Umbilical cord (tissue), 2 donors: ENCODE results near the gene CKB. TPM values are rescaled to one million over a fixed set of nuclear protein-coding genes. Genes with fewer than 3 reads are reported as not detected.
"Not testable (repeated sequence)": the region's sequence is repeated elsewhere in the genome, so short reads cannot be mapped to it uniquely, and the experiment has no call there.

Source experiments
- DNase-seq: peaks from one replicate; pipeline ENCODE4 v3.0.0-alpha.2; 2015; ENCODE audit warnings: low spot score
- total RNA-seq: library from RNA; depleted of rRNA; stranded (reverse); fragments of >200 nt; gene quantifications from one replicate; pipeline ENCODE4 v1.2.3, GENCODE V29; 2014; ENCODE audit warnings: low replicate concordance; ENCODE audit not compliant: insufficient read depth

Gene CKB
- total RNA-seq, 1 donor from 2014 or later, result 239 TPM

DNA sequence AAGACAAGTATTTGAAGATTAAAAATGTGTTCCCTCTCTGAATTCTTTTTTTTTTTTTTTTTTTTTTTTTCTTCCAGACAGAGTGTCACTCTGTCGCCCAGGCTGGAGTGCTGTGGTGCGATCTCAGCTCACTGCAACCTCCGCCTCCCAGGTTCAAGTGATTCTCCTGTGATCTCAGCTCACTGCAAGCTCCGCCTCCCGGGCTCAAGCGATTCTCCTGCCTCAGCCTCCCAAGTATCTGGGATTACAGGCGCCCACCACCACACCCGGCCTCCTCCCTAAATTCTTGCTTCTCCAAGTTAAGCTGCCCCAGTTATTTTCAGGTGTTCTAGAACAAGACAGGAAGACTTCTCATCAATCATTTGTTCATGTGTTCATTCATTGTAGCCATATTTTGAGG is 10.4 kb downstream of the CKB start:
- DNase-seq, result not testable (repeated sequence)

DNA sequence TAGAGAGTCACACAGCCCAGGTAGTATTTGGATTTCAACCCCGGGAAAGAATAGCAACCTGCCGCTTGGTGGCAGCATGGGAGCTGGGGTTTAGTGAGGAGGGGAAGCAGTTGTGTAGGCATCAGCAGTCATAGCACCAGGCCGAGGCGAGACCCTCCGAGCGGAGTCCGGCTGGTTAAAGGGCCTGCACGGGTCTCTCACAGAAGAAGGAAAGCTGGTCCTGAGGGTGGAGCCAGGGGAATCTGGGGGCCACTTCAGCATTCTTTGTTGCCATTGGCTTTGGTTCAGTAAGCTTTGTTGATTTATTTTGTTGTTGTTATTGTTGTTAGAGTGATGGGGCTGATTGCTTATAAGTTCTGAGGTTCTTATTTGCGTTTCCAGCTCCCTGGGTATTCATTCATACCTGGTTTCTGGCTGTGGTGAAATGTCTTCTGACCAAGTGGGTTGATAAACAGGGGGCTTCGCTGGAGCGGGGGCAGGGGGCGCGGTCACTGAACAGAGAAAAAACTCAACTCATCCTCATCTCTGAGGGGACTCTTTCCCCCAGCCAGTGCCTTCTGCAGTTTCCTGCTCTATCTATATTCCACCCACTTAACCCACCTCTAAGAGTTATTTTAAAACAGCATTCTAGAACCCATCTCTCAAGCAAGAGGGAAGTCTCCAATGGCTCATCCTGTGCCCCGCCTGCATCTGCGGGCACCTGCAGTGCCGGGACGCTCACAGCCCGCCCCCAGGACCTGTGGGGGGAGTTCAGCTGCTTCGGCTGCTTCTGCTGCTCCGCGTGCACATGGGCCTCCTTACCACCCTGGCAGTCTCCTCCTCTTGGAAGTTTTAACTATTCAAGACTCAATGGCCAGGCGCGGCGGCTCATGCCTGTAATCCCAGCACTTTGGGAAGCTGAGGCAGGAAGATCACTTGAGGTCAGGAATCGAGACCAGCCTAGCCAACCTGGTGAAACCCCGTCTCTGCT is 11.6 kb downstream of the CKB start:
- no peak for DNase-seq

DNA sequence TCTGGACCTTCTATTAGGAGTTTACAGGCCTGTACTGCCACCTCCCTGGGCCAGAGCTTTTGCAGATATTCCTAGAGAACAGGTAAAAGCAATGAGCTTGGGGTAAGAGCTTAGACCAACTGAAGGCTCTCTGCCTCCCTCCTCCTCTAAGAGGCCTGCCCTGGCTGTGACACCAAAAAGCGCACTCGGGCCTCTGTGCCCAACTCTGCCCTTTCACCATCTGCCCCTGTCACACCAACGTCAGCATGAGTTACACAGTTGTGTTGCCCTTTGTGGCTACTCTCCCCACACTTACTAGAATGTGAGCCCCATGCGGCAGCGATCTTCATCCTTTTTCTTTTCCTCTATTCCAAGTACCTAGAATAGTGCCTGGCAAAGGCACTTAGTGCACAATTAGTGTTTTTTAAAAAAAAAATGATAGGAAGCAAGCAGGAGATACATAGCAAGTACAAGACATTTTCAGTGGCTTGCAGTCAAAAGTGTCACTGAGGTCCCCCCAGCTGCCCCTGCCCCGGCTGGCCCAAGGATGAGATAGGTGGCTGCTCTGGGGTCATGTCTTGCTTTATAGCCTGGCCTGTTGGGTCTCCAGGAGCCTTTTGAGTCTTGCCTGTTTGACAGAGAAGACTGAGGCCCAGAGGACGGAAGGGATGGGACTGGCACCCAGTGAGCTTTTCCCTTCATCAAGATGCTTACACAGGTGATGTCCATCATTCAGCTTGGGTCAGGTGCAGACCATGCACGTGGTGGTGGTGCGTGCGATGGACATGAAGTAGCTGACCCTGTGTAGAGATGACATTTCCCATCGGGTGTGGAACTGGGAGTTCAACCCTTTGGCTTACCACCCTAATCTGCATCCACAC is 12.5 kb downstream of the CKB start:
- no peak for DNase-seq

DNA sequence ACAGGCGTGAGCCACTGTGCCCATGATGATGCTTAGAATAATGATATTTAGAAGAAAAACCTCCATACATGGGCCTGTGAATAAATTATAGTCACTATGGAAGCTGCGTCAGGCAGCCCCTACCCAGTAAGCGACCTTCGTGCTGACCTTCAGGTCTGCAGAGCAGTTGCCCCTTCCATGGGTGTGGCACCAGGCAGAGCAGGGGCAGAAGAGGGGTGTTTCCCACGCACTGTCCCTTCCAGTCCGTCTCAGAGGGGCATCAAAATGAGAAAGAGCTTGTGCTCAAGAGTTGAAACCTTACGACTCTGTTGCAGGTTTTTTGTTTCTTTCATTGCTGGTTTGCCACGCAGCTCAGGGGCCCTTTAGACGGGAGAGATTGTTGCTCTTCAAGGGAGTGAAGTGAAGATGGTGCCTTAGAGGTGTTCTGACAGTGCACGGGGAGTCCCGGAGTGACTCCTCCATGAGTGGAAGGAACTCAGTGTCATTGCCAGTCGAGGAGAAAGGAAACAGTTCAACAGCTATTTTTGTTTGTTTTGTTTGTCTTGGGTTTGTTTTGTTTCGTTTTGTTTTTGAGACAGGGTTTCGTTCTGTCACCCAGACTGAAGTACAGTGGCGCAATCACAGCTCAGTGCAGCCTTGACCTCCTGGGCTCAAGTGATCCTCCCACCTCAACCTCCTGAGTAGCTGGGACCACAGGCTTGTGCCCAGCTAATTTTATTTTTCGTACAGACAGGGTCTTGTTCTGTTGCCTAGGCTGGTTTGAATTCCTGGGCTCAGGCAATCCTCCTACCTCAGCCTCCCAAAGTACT is 13.9 kb downstream of the CKB start:
- no peak for DNase-seq

DNA sequence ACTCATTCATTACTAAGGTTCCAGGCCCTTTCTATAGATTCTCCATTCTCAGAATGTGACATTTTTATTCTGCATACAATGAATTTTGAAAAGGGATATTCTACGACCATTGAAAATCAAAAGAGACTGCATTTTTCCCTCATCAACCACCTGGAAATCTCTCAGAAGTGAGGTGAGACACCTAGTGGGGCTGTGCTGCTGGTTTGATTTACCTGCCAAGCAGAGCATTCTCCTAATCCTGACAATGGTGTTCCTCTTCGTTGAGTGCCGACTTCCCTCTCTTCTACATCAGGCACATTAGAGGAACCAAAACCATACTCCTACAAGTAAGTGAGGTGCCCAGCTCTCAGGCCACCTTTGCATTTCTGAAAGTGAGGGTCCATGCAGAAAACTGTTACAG is 14.9 kb downstream of the CKB start:
- no peak for DNase-seq

DNA sequence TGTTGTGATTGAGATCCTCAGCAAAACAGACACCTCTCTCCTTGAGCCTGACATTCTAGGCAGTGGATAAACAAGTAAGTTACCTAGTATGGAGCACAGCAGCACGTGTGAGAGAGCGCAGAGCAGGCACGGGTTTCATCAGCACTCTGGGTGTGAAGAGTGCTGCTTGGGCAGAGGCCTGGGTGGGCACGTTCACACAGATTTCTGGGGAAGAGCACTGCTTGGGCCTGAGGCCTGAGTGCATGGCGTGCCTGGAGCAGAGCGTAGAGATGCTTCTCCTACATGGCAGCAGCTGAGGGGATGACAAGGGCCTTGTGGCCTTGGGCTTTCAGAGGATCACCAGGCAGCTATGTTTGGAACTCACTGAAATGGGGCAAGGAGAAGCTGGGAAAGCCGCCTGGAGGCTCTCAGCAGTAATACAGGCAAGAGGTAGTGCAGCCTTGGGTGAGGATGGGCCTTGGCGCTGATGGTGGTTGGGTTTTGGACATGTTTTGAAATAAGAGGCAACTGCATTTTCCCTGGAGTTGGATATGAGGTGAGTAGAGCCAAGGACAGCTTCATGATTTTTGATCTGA is 17.6 kb downstream of the CKB start:
- no peak for DNase-seq

DNA sequence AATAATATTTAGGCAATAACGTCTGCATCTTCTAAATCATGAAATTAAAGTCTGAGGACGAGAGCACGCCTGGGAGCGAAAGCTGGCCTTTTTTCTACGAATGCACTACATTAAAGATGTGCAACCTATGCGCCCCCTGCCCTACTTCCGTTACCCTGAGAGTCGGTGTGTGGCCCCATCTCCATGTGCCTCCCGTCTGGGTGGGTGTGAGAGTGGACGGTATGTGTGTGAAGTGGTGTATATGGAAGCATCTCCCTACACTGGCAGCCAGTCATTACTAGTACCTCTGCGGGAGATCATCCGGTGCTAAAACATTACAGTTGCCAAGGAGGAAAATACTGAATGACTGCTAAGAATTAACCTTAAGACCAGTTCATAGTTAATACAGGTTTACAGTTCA is 19.3 kb downstream of the CKB start:
- DNase-seq, result no peak

DNA sequence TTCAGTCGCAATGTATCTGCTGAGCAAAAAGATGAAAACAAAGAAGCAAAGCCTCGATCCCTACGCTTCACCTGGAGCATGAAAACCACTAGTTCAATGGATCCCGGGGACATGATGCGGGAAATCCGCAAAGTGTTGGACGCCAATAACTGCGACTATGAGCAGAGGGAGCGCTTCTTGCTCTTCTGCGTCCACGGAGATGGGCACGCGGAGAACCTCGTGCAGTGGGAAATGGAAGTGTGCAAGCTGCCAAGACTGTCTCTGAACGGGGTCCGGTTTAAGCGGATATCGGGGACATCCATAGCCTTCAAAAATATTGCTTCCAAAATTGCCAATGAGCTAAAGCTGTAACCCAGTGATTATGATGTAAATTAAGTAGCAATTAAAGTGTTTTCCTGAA is 19.8 kb downstream of the CKB start:
- DNase-seq, result no peak

DNA sequence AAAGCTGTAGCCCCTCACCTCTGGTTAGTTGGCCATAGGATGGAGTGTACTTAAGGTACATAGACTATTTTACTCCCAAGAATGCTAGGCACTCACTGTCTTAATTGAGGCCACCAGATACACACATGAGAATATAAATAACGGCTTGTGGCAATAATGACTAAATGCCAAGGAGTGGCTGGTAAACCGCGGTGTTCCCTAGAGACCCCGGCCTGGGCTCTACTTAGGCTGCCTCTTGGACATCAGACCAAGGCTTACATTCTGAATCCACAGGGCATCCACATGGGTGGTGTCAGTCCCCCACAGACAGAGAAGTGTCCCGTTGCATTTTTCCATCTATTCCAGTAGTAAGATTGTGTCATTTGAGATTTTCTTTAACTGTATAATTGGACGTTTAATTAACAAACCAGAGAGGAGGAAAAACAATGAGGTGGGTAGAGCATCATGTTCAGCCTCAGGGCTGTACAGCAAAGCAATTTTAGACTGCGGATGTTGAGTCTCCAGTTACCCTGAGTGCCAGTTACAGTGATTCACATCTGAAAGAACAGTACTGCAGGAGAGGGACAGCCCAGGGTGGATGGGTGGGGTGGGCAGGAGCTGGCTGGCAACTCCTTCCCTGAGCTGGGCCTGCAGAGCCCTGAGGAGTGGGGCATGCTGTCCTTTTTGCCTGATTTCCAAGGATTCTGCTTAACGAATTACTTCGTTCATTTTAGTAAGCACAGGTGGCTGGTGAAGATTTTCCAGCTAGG is 20.5 kb downstream of the CKB start:
- DNase-seq, result no peak

DNA sequence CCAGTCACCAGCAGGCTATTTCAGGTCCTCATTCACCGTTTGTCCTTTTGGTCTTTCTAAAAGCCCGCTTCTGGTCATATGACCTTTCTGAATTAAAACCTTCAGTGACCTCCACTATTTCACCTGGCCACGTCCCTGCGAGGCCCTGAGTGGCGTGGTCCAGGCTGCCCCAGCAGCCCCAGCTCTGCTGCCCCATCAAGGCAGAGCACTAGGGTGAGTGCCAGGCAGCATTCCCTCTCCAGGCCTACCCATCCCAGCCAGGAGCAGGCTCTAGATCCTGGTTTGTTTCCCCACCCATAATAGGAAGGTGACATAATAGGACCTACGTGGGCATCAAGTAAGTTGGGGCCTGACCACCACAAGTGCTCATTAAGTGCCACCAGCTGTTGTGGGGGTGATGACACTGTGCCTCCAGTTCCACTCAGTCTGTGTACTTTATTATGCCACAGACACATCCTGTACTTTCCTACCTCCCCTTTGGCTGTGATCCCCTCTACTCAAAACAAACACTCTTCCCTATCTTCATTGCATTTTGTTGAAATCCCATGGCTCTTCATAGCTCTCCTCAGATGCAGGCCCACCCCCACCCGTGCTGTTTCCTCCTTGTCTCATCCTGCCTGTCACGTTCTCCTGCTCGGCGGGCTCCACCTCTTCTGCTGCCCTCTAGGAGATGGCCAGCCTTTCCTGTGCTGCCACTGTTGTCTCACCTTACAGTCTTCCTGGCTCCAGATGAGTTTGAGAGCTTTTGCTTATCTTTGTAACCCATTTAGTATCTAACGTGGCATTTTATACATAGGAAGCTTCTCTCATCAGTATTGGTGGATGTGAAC is 21.4 kb downstream of the CKB start:
- DNase-seq, result no peak

DNA sequence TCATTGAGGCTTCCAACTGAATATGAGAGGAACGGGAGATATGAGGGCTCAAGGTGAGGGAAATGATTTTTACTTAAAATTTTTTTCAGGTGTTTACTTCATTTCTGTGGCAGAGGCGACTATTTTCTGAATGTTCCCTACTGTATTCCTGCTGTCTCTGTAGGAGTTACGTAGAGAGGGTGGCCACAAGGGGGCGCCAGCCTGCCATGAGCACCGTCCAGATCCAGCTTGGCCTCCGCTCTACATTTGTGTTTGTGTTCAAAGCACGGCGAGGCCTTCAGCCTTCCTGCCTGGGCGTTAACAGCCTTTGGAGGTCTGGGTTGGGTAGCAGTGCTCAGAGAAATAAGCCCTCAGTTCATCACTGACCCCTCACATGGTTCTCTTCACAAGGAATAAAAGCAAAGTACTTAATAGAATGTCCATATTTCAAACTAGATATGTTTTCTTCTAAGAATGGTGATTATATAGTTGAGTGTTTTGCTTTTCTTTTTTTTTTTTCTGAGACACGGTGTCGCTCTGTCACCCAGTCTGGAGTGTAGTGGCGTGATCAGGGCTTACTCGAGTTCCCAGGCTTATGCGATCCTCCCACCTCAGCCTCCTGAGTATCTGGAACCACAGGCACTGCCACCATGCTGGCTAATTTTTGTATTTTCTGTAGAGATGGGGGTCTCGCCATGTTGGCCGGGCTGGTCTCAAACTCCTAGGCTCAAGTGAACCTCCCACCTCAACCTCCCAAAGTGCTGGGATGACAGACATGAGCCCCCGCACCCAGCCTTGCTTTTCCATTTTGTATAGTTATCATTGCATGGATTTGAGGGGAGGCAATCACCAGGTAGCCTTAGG is 22.3 kb downstream of the CKB start:
- DNase-seq, result peak; percentile 88

DNA sequence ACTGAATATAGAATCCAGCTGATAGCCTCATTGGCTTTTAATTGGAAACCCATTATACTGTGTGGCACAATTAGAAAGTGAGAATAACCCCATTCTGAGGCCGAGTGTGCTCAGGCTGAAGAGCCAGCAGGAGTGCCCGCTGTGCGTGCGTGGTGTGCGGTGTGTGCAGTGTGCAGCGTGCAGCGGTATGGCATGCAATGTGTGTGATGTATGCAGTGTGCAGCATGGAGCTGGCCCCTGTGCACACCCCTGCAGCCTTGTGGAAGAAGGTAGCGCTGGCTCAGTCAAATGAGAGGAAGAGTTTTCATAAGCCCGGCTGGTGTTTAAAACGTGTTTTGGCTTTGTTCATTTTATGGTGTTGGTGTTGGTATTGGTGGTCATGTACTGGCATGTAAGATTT is 22.9 kb downstream of the CKB start:
- no peak for DNase-seq

DNA sequence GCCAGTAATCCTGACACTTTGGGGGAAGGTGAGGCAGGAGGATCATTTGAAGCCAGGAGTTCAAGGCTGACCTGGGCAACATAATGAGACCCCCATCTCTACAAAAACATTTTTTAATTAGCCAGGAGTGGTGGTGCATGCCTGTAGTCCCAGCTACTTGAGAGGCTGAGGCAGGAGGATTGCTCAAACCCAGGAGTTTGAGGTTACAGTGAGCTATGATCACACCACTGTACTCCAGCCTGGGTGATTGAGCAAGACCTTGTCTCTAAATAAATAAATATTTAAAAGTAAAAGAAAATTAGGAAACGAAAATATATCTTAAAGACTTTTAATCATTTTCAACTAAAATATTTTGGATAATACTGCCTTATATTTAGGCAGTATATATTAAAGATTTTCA is 25.9 kb downstream of the CKB start:
- DNase-seq, result no peak

DNA sequence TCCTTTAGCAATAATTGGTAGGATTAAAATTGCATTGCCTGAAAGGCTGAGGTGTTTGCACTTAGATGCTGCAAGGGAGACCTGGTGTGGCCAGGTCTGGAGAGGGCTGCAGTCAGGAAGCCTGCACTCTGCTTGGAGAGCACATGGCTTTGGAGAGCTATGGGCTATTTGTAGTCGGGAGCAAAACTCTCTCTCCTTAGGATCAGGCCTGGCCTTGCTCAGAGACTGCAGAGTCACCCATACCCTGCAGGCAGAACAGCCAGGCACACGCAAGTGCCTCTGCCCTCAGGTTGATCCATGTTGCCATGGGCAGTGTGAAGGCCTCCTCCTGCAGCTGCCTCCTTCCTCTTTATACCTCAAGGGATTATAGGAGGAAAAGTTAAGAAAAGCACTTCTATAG is 26.8 kb downstream of the CKB start:
- no peak for DNase-seq

DNA sequence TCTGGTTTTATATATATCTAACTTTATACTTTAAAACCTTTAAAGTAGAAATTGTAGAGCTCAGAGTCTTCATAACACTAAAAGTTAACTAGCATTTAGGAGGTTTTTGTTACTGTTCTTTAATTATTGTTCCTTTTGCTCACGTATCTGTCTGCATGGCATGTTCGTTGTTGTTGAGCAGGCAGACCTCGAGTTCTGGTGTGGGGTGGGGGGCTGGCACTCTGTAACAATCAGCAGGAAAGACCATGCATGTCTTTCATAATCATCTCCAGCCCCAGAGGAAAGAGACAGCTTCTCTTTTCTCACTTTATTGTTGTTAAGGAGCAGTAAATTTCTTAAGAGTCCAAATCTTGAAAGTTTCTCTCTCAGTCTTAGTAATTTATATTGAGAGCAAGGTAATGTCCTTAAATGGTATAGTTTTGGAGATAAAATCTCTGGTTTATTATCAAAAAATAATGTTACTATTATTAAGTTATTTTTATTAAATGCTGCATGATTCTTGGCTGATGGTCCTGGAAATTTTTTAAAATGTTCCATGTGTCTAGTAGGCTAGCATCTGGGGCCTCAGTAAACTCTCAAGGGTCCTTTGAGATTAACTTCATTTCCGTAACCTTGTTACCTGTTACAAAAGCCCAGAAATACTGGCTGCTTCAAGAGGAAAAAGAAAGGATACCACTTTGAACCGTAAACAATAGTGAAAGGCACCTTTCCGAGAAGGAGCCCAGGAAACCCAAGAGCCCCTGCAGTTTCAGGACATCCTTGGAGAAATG is 30.3 kb downstream of the CKB start:
- DNase-seq, result no peak

DNA sequence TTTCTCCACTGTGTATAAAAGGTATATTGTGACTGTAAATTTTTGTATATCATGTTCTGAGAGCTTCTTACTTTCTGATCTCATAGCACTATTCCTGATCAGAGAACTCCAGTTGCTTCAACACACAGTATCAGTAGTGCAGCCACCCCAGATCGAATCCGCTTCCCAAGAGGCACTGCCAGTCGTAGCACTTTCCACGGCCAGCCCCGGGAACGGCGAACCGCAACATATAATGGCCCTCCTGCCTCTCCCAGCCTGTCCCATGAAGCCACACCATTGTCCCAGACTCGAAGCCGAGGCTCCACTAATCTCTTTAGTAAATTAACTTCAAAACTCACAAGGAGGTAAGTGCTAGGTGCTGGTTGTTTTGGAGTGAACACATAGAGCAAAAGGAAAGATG is 30.9 kb downstream of the CKB start:
- DNase-seq, result no peak

DNA sequence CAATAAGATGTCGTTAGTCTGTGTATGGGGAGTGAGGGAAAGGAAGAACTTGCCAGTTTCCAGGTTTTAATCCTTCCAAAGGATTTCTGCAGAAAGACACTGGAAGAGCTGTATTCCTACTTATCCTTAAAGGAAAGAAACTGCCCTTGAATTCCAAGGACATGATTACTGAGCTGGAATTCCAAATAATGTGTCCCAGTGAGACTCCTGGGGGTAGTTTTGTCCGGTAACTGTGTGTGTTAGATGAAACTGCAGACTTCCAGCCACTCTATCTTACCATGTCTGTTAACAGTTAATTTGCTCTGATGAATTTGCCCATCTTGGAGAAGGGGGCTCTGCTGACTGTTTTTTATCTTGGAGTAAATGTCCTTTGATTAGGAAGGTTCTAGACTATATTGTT is 33.0 kb downstream of the CKB start:
- DNase-seq, result no peak

DNA sequence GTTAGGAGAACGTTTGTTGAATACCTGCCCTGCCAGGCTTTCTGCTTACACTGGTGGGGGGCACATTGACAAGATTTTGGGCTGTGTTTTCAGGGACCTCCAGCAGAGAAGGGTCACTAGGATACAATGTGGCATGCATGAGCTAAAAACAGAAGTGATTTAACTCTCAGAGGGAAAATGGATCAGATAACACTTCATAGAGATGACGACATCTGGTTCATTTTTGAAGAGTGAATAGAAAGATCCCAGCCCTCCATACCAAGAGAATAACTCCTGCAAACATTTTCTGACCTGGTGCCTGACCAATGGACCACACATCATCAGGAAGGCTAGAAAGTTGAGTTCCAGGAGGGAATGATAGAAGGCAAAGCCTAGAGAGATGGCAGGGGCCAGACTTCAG is 33.7 kb downstream of the CKB start:
- DNase-seq, result no peak
